ENCODE measurements around the gene BTN2A1. TPM values are rescaled to one million over a fixed set of nuclear protein-coding genes. Genes with fewer than 3 reads are reported as not detected.

BTN2A1 gene
- 30.8 and 39.0 TPM in 2 replicates for total RNA-seq

DNA sequence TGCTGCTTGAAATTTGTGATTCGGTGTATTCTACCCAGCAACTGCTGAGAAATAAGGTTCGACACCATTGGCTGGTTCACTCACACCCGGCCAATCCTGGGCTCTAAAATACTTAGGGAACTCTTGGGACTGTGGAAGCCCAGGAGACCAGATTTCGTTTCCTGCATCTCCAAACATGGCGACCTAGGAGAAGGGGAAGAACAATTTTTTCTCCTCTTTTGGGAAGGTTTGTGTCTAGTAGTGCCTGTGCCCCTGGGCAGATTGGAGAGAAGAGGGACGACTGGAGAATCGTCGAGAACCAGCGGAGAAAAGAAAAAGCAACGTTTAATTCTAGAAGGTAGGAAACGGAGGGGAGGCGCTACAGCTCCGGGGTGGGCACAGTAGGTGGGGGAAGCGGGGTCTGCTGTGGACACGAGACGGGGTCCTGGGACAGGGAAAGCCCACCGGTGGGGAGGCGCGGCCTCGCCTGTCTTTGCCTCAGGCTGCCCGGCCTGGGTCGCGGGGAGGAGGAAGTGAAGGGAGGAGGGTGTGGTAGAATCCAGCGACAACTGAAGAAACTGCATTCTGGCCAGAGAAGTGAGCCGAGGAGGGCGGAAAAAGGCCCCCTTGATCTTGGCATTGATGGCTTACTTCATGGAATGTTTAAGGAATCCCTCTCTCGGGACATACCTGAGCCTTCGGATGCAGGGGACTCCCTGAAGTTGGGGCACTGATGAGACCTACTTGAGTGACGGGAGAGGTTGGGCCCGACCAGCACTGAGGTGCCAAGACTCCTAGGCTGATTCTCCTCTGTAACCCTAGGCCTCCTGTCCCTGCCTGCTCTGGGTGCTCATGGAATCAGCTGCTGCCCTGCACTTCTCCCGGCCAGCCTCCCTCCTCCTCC, at the start of gene BTN2A1:
Gene BTN2A1 (plus strand): TSS at position 150 of the 883 bp plus-strand sequence. CDS start 682 bp downstream, at position 832.

DNA sequence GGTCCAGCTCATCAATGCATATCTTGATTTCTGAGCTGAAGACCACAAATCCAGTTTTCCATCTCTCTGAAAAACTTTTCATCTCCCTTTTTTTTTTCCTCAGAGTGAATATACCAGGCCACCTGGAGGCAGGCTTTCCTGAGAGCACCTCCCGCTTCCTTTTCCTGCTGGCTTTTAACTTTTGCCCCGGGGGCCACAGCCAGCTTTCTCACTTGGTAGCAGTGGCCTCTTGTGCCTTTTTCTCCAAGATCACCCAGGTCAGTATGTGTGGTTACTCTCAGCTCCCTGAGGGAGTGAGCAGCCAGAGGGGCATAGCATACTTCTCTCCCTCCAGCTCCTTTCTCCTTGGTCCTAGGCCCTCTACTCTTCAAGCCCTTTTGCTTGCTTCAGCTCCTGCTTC, 42.3 kb downstream of the BTN2A1 start, which contains the start of gene BTN1A1:
Gene BTN1A1 (plus strand): TSS at position 202 of the 400 bp plus-strand sequence. CDS start 984 bp downstream, outside the sequence.

Small RNA genes within 50 kb of the gene (small RNA-seq; reads per million reads assigned to genes)
- not detected for gene RNU6-502P (ENCODE audit: low replicate concordance)

Other genes starting within 250 kb of the BTN2A1 start
- gene BTN3A2, start 92.8 kb upstream of the BTN2A1 start, total RNA-seq: 27.6 and 34.9 TPM in 2 replicates
- 12.7 and 16.0 TPM in 2 replicates for gene BTN2A2, start 74.8 kb upstream of the BTN2A1 start, total RNA-seq
- 26.2 and 36.8 TPM in 2 replicates for gene BTN3A1, start 55.7 kb upstream of the BTN2A1 start, total RNA-seq
- 18.0 and 27.1 TPM in 2 replicates for gene BTN3A3, start 17.5 kb upstream of the BTN2A1 start, total RNA-seq
- gene BTN1A1, start 42.3 kb downstream of the BTN2A1 start, total RNA-seq: not detected in 2 replicates
- gene HMGN4, start 80.4 kb downstream of the BTN2A1 start, total RNA-seq: 47.7 and 59.0 TPM in 2 replicates
- 14.9 and 24.5 TPM in 2 replicates for gene ABT1, start 139.0 kb downstream of the BTN2A1 start, total RNA-seq
- gene ZNF322, start 201.8 kb downstream of the BTN2A1 start, total RNA-seq: 11.6 and 16.0 TPM in 2 replicates

All from placental pericyte (primary cell).